GM12892 (cell line): ENCODE data around the gene XIST.

Experiments used
- POLR2A ChIP-seq: IDR thresholded peaks from 2 replicates; pipeline ENCODE4 v1.6.1; 2011; ENCODE audit warnings: low read depth, low read length, control low read depth
- POLR2AphosphoS5 ChIP-seq: IDR thresholded peaks from 2 replicates; pipeline ENCODE4 v1.6.1; 2011; ENCODE audit warnings: low read depth, low read length, control low read depth
- TAF1 ChIP-seq: IDR thresholded peaks from 2 replicates; pipeline ENCODE4 v1.6.1; 2011; ENCODE audit warnings: low read depth, mild to moderate bottlenecking, control low read depth, low read length, borderline replicate concordance

DNA sequence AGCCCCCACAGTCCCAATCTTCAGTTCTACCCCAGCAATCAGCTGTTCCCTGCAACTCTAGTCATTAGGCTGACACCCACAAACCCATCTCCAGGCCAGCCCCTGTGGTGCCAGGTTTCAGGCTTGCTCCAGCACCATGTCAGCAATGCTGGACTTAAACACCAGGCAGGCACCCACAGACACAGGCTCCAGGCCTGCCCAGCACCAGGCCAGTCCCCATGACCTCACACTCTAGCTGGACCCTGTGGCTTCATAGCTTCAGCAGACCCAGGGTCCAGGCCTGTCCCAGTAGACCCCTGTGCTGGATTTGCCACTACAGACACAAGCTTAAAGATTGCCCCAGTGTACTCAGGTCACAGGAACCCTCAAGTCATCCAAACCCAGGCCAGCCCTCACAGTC, 10.8 kb upstream of the XIST start:
- no peak for TF ChIP-seq POLR2A
- no peak for TF ChIP-seq POLR2AphosphoS5
- no peak for TF ChIP-seq TAF1
